GM15510 (cell line): ENCODE results near the gene PSMA6.

ENCODE experiments used
- POLR2A ChIP-seq: IDR thresholded peaks from 3 replicates; pipeline ENCODE4 v1.6.1; 2011; ENCODE audit warnings: borderline replicate concordance; ENCODE audit not compliant: insufficient read length; ENCODE audit errors: extremely low read depth

Gene PSMA6

DNA sequence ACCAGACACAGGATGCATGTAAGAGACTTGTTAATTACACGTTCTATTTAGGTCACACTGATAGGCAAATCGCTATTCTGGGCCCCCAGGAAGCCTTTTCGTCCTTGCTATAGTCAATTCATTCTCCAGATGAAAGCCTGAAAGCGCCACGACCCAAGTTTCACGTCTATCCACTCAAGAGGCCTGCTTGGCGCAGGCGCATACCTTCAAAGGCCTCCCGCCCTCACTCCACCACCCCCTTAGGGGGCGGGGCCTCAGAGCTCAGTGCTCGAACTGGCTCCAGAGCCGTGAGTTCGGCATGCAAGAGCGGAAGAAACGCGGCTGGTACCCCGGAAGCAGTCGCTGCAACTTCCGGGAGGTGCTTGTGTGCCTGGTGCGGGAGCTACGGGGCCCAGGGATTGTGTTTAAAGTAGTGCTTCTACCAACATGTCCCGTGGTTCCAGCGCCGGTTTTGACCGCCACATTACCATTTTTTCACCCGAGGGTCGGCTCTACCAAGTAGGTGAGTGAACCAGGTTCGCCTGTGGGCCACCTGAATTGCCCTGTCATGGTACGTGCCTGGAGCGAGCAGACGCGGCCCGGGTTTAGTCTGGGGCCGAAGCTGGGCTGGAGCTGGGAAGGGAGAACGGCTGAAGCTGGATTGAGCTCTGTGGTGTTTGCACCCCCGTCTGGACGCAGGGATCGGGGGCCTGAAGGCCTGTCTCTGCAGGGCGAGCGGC lies at the start of gene PSMA6:
Gene PSMA6 (plus strand): TSS at position 332 of the 719 bp plus-strand sequence. CDS start 95 bp downstream, at position 427.
- TF ChIP-seq POLR2A = peak; percentile 66

DNA sequence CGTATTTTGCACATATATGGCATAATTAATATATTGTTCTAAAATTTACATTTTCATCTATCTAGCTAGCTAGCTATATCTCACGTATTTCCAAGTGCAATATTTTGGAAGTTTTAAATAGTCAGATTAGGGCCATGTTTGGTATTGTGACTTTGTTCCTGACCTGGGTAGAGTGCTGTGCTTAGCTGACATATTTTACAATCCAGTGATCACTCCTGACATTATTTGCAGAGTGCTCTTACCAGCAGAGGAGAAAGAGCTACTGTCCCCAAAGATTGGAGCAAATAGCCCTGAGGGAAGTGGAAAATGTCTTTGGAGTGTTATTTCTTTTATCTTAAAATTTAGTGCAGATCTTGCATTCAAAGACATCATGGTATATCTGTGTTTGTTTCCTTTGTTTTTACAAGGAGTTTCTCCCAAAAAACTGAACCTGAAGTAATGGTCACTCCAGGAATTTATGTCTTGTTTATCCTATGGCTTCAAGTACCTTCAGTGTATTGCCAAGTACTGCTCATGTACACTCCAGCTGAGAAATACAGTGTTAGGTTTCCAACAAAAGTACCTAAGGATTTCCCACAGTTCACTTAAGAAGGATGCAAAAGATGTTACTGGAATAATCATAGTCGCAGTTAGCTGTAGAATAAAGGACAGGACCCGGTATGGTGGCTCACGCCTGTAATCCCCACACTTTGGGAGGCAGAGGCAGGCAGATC lies 49.4 kb upstream of the PSMA6 start:
- TF ChIP-seq POLR2A = no peak

DNA sequence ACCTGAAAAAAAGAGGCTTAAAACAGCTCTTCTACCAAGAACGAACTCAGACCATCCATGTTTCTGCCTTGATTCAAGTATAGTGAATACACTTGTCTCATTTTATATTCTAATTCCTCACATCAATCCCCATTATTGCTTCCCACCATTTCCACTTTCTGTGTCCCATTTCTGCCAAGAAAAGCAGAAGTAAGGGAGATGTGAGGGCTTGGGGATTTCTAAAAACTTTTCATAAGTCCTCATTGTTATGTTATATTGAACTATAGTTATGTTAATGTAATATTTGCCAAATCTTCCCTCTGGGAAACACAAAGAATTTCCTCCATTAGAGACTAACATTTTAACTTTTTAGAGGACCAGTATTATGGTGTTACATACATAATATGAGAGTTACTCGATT lies 48.2 kb upstream of the PSMA6 start:
- TF ChIP-seq POLR2A = no peak

DNA sequence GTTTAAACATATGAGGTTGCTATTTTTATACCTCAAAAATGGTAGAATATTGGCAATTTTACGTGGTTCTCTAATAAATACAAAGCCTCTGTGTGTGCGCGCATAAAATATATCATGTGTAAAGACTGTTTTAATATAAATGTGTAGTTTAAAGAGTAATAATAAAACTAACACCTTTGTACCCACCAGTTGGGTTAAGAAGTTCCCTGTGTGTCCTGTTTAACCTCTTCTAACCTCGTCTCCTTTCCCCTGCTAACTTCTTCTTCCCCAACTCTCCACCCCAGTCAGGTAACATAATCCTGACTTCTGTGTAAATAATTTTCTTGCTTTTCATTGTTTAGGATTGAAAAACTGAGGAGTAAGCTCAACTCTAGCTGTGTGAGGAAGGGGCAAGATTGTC lies 47.6 kb upstream of the PSMA6 start:
- TF ChIP-seq POLR2A = no peak

DNA sequence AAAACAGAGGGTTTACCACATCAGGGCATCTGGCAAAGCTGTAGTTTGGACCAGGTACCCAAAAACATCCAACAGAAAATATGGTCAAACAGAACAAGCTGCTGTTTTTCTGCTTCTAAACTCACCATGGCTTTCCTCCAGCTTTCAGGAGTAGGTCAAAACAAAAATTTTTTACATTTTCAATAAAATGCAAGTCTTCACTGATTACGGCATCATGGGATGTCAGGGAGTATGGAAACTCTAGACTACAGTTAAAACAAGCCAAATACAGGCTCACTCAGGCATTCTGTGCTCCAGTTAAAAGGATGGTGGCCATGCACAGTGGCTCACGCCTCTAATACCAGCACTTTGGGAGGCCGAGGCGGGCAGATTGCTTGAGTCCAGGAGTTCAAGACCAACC lies 47.1 kb upstream of the PSMA6 start:
- TF ChIP-seq POLR2A = no peak

DNA sequence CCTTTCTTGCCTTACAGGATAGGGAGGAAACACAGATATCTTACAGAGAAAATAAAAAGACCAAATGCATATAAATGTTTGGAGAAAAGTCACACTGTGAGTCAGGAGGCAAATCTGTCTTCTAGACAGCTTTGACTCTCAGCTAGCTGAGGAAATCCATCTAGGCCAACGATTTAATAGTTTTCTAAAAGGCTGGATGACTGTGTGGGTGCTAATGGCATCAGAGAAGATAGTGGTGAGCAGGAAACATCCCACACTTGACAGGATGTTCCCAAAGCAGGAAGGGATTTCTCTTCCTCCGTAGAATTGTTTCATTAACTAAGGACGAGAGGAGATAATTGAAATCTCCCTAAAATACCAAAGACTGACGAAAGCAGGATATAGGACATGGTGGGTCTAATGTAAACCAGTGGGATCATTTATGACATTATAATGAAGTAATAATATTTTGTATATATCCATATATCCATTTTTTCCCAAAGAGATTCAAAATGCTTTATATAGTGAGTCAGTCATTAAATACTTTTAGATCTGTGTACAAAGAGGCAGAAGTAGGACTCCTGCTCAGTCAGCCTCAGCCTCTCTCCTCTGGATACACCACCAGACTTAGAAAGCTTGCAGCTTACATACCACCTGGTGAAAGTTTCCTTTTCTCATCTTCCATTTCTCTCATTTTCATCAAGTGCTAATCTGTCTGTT lies 44.3 kb upstream of the PSMA6 start:
- no peak for TF ChIP-seq POLR2A

DNA sequence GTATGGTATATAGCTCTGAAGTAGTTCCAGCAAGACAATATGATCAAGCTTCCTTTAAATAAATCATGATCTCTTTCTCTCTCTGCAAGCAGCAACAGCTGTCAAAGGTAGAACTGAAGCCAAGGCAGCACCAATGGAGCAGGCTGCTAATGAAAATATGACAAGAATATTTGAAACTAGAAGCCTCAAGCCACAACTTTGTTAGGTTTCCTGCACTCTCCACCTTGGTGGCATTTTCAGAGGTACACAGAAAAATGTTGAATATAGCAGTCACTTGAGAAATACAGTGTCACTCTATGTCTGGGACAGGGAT lies 43.8 kb upstream of the PSMA6 start:
- TF ChIP-seq POLR2A = no peak

DNA sequence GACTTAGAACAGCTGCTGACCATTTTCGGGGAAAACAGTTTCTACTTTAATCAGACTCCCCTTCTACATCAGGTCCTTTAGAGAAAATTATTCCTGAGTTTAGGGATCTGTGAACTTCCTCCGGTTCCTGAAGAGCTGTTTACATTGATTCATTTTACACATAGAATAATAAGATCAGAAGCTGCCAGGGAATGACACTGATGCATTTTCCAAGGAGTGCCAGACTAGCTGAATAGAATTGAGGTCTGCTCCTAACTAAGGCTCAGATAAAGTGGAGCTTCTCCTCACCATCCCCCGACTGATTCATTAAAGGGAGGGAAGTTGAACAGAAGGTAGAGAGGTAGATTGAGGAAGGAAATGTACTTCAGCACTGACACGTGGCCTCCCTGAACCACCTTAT lies 41.9 kb upstream of the PSMA6 start:
- TF ChIP-seq POLR2A = no peak

DNA sequence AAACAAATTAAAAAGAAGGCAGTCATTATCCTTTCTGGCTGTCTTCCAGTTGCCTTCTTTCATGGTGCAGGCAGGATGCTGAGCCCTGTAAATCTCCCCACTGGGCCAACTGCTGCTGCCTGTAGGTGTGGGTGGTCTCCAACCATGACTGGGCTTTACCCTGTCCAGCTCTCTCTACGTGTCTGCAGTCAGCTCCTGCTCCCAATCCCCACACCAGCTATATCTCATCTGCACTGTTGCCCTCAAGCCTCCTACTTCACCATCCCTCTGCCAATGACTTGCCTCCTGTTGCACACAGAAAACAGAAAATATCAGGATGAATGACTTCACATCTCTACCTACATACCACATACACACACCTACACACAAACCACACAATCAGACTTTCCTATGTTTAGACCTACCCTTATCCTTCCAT lies 39.7 kb upstream of the PSMA6 start:
- no peak for TF ChIP-seq POLR2A

DNA sequence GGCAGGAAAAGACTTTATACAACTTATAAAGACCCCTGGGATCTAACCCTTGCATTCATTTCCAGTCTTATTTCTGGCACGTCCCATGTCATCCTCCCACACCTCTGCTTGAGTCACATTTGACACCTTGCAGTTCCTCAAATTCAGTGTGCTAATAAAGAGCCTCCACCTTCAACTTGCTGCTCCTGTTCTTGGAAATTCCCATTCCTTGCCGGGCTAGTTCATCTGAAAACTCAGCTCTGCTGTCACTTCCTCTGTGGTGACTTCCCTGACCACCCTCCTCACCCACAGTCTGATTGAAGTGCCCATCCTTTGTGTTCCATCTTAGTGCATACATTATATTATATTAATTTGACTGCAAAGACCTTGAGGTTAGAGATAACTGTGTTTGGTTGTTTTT lies 37.4 kb upstream of the PSMA6 start:
- TF ChIP-seq POLR2A = no peak

DNA sequence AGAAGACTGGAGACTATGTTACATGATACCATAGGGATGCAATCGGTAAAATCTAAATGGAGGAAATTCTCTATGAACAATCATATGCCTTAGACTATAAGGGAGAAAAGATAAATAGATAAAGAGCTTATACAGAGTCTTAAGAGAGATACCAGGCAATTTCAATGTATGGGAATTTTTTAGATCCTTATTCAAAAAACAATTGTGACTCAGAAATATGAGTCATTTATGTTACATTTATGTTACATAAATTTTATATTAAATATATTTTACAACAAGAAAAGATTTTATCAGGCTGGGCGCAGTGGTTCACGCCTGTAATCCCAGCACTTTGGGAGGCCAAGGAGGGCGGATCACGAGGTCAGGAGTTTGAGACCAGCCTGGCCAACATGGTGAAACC lies 36.5 kb upstream of the PSMA6 start:
- no peak for TF ChIP-seq POLR2A

DNA sequence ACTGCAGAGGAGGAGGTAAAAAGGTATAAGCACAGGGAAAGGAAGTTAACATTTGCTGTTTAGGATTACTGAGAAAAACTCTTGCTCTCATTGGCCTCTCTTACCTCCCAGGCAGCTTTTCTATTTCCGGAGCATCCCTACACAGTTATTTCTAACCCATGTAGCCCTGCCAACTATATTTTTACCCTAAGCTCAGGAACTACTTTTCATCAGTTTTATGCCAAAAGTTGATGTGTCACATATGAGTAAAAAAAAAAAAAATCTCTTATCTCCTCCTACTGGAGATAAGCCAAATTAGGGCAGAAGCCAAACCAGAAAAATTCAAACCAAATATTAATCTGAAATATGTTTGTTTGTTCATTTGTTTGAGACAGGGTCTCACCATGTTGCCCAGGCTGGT lies 34.4 kb upstream of the PSMA6 start:
- TF ChIP-seq POLR2A = no peak

DNA sequence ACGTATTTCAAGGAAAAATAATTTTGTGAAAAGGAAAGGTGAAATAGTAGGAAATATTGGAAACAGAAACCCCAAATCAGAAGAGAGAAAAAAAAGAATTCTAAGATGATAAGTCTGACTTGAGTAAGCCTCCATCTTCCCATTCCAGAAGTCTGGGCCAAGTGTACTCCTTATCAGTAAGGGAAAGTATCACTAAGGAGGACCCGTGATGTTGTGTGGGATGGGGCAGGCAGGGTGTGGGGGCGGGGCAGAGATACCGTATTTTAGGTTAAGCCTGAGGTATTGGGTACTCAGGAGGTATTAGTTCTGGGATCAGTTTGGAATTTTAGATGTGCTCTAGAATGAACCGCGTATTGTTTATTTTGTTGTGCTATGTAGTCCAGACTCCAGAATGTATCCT lies 33.8 kb upstream of the PSMA6 start:
- TF ChIP-seq POLR2A = no peak

DNA sequence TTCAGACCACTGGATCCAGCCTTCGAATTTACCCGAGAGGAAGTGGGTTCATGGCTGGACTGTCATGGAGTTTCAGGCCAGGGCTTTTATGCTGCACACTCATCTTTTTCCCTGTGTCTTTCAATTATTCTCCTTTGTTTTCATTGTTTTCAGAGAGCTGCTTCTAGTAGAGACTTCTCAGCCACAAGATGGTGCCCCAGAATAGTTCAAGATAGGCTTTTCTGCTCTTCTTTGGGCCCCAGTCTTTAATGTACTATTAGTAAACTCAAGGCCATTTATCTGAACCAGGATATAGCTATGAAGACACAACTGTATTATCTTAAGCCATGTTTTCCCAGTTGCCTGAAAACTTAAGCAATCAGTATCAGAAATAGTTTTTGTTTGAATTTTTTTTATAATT lies 30.4 kb upstream of the PSMA6 start:
- TF ChIP-seq POLR2A = no peak

DNA sequence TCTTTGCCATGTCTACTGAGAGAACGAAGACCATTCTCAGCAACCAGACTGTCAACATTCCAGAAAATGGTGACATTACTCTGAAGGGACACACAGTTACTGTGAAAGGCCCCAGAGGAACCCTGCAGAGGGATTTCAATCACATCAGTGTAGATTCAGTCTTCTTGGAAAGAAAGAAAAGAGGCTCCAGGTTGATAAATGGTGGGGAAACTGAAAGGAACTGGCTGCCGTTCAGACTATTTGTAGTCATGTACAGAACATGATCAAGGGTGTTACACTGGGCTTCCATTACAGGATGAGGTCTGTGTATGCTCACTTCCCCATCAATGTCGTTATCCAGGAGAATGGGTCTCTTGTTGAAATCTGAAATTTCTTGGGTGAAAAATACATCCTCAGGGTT lies 29.7 kb upstream of the PSMA6 start:
- no peak for TF ChIP-seq POLR2A

DNA sequence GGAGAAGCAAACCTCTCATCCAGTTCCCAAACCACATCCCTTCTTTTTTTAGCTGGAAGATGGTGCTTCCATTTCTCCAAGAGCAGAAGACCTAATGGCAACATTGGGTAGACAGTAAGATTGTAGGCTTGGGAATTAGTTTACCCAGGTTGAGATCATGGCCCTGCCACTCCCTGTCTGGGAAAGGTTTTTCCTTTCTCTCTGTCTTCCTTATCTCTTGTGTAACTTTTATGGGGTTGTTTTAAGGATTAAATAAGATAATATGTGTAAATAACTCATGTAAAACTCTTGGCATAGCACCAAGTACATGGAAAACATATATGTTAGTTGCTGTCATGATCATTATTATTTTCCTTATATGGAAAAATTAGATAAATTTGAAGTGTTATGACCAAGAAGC lies 23.2 kb upstream of the PSMA6 start:
- TF ChIP-seq POLR2A = no peak
